HG03575 (cell line): ENCODE results near the gene SLC8A1.

Experiments
- ATAC-seq: cut with Tn5 transposase; IDR thresholded peaks from one replicate; pipeline ENCODE4 v1.9.1; 2021; ENCODE audit not compliant: unreplicated experiment, insufficient number of reproducible peaks, low FRiP score; ENCODE audit errors: extremely low read depth

Gene SLC8A1

GRCh38 chr2:40120026-40120425 lies 331.9 kb downstream of the SLC8A1 start:
- ATAC-seq = no peak

GRCh38 chr2:40118622-40119021 lies 333.3 kb downstream of the SLC8A1 start:
- ATAC-seq = no peak

GRCh38 chr2:40115894-40116293 lies 336.0 kb downstream of the SLC8A1 start:
- no peak for ATAC-seq

- no peak for ATAC-seq
Measured at GRCh38 chr2:40115348-40115747, 336.5 kb downstream of the SLC8A1 start.

GRCh38 chr2:40113997-40114396 lies 337.9 kb downstream of the SLC8A1 start:
- no peak for ATAC-seq

GRCh38 chr2:40113272-40113968 lies 338.5 kb downstream of the SLC8A1 start:
- no peak for ATAC-seq

GRCh38 chr2:40109381-40109780 lies 342.5 kb downstream of the SLC8A1 start:
- ATAC-seq = no peak

- ATAC-seq = no peak
Measured at GRCh38 chr2:40108851-40109250, 343.0 kb downstream of the SLC8A1 start.

GRCh38 chr2:40106061-40106460 lies 345.8 kb downstream of the SLC8A1 start:
- no peak for ATAC-seq

GRCh38 chr2:40105593-40105992 lies 346.3 kb downstream of the SLC8A1 start:
- no peak for ATAC-seq

GRCh38 chr2:40103590-40103989 lies 348.3 kb downstream of the SLC8A1 start:
- ATAC-seq = no peak

- ATAC-seq = no peak
Measured at GRCh38 chr2:40103163-40103562, 348.7 kb downstream of the SLC8A1 start.

- ATAC-seq = no peak
Measured at GRCh38 chr2:40102447-40102846, 349.4 kb downstream of the SLC8A1 start.

- ATAC-seq = no peak
Measured at GRCh38 chr2:40101131-40101575, 350.7 kb downstream of the SLC8A1 start.

- ATAC-seq = no peak
Measured at GRCh38 chr2:40100676-40101075, 351.2 kb downstream of the SLC8A1 start.

- no peak for ATAC-seq
Measured at GRCh38 chr2:40098786-40099470, 353.0 kb downstream of the SLC8A1 start.

- no peak for ATAC-seq
Measured at GRCh38 chr2:40097691-40098385, 354.1 kb downstream of the SLC8A1 start.

- ATAC-seq = no peak
Measured at GRCh38 chr2:40096360-40096759, 355.5 kb downstream of the SLC8A1 start.

GRCh38 chr2:40095000-40095399 lies 356.9 kb downstream of the SLC8A1 start:
- no peak for ATAC-seq

GRCh38 chr2:40094451-40094850 lies 357.4 kb downstream of the SLC8A1 start:
- ATAC-seq = no peak
